Measurements from ENCODE around the gene EIF4G1.

The EIF4G1 gene

DNA sequence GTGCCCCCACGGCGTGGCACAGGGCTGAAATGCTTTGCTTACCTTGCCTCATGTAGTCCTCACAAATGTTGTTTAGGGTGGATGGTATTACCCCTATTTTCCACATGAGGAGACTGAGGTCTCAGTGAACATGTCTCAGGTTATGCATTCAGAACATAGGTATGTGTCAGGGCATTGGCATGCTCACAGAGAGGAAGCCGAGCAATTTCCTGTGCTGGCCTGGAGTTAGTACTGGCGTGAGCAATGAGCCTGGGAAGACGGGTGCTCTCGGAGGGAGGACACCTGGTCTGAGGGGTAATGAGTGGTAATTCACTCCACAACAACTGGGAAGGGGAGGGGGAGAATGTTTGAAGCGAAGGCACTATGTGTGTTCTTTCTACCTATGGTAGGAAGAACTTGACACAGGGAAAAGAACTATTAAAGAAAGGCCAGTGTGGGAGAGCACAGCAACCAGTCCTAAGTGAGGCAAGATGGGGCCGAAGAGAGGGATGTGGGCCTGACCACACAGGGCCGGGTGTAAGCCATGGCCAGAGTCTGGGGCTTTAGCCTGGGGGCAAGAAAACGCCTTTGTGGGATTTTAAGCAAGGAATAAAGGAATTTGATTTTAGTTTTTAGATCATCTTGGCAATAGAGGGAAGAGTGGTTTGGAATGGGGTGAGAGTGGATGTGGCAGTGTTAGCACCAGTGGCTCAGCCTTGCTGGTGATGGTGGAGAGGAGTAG lies 18.1 kb downstream of the EIF4G1 start:
- H3K36me3 ChIP-seq: peaks cover 69% of the 10 kb centered on the region
- TF ChIP-seq, protein P1, sequence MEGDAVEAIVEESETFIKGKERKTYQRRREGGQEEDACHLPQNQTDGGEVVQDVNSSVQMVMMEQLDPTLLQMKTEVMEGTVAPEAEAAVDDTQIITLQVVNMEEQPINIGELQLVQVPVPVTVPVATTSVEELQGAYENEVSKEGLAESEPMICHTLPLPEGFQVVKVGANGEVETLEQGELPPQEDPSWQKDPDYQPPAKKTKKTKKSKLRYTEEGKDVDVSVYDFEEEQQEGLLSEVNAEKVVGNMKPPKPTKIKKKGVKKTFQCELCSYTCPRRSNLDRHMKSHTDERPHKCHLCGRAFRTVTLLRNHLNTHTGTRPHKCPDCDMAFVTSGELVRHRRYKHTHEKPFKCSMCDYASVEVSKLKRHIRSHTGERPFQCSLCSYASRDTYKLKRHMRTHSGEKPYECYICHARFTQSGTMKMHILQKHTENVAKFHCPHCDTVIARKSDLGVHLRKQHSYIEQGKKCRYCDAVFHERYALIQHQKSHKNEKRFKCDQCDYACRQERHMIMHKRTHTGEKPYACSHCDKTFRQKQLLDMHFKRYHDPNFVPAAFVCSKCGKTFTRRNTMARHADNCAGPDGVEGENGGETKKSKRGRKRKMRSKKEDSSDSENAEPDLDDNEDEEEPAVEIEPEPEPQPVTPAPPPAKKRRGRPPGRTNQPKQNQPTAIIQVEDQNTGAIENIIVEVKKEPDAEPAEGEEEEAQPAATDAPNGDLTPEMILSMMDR (IDR thresholded peaks at IDR 0.05): no peak
- H3K9me3 ChIP-seq: no peaks in the 10 kb centered on the region
- H3K27me3 ChIP-seq: peaks cover 9% of the 10 kb centered on the region
- no peak overlapping the region for H3K4me3 ChIP-seq (ENCODE audit: low read depth in 1 of 2, low read length in 1 of 2)
- peaks cover 15 to 19% of the 10 kb centered on the region in 2 experiments for H3K4me1 ChIP-seq (ENCODE audit: control insufficient read depth in 1 of 2, insufficient read depth in 1 of 2, low read depth in 1 of 2, low read length in 1 of 2)
- no peak overlapping the region for H3K27ac ChIP-seq

GRCh38 chr3:184333190-184333589 lies 18.8 kb downstream of the EIF4G1 start:
- peaks cover 62% of the 10 kb centered on the region for H3K36me3 ChIP-seq
- no peak overlapping the region for H3K27ac ChIP-seq
- no peak overlapping the region for H3K4me3 ChIP-seq (ENCODE audit: low read depth in 1 of 2, low read length in 1 of 2)
- TF ChIP-seq, protein P1 (IDR thresholded peaks at IDR 0.05): no peak
- no peaks in the 10 kb centered on the region for H3K9me3 ChIP-seq
- H3K27me3 ChIP-seq: peaks cover 16% of the 10 kb centered on the region
- H3K4me1 ChIP-seq (ENCODE audit: control insufficient read depth in 1 of 2, insufficient read depth in 1 of 2, low read depth in 1 of 2, low read length in 1 of 2): peaks cover 15 to 19% of the 10 kb centered on the region in 2 experiments

GRCh38 chr3:184333700-184334099 lies 19.3 kb downstream of the EIF4G1 start:
- Histone ChIP-seq H3K4me1 (ENCODE audit: control insufficient read depth in 1 of 2, insufficient read depth in 1 of 2, low read depth in 1 of 2, low read length in 1 of 2) (peaks cover 15 to 23% of the 10 kb centered on the region in 2 experiments), H3K27ac (peak overlapping the region; percentile 88), H3K9me3 (no peaks in the 10 kb centered on the region), H3K4me3 (ENCODE audit: low read depth in 1 of 2, low read length in 1 of 2) (no peak overlapping the region), H3K36me3 (peaks cover 57% of the 10 kb centered on the region), H3K27me3 (peaks cover 21% of the 10 kb centered on the region)
- TF ChIP-seq, protein P1 (IDR thresholded peaks at IDR 0.05): no peak

DNA sequence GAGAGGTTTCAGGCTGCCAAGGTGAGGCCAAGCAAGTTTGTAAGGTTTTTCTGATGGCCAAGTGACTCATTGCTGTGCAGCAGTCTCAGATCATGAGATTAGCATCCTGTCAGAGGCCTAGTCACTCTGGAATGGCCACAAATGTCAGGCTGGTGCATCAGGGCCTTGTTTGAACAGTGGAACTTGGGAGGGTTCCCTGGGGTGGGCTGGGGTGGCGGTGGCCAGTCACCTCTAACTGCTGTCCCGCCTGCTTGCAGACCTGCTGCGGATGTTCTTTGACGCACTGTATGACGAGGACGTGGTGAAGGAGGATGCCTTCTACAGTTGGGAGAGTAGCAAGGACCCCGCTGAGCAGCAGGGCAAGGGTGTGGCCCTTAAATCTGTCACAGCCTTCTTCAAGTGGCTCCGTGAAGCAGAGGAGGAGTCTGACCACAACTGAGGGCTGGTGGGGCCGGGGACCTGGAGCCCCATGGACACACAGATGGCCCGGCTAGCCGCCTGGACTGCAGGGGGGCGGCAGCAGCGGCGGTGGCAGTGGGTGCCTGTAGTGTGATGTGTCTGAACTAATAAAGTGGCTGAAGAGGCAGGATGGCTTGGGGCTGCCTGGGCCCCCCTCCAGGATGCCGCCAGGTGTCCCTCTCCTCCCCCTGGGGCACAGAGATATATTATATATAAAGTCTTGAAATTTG lies 20.2 kb downstream of the EIF4G1 start:
- Histone ChIP-seq H3K4me1 (ENCODE audit: control insufficient read depth in 1 of 2, insufficient read depth in 1 of 2, low read depth in 1 of 2, low read length in 1 of 2) (peaks cover 15 to 23% of the 10 kb centered on the region in 2 experiments), H3K27ac (peak overlapping the region; percentile 88), H3K9me3 (no peaks in the 10 kb centered on the region), H3K27me3 (peaks cover 26% of the 10 kb centered on the region), H3K36me3 (peaks cover 48% of the 10 kb centered on the region), H3K4me3 (ENCODE audit: low read depth in 1 of 2, low read length in 1 of 2) (no peak overlapping the region)
- TF ChIP-seq, protein P1 (IDR thresholded peaks at IDR 0.05): no peak

DNA sequence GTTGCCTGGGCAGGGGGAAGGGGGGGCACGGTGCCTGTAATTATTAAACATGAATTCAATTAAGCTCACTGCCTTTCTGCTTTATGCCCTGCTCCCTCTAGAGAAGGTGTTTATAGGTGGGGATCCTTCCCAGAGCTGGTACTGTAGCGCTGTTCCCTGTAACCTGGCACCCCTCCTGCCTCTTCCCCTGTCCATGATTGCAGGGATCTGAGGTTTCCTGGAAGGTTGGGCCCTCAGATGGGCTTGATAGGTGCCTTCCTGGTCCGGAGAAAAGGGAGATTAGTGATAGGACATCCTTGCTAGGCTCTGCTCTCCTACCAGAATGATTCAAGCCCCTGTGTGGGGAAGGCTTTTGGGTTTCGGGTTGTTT lies 20.9 kb downstream of the EIF4G1 start:
- peaks cover 15 to 23% of the 10 kb centered on the region in 2 experiments for H3K4me1 ChIP-seq (ENCODE audit: control insufficient read depth in 1 of 2, insufficient read depth in 1 of 2, low read depth in 1 of 2, low read length in 1 of 2)
- peak overlapping the region; percentile 79 to 95 for H3K4me3 ChIP-seq (ENCODE audit: low read depth in 1 of 2, low read length in 1 of 2)
- peak overlapping the region; percentile 88 for H3K27ac ChIP-seq
- no peaks in the 10 kb centered on the region for H3K9me3 ChIP-seq
- TF ChIP-seq, protein P1 (IDR thresholded peaks at IDR 0.05): no peak
- peaks cover 26% of the 10 kb centered on the region for H3K27me3 ChIP-seq
- H3K36me3 ChIP-seq: peaks cover 41% of the 10 kb centered on the region
